ENCODE measurements around the gene TMIE.

DNA sequence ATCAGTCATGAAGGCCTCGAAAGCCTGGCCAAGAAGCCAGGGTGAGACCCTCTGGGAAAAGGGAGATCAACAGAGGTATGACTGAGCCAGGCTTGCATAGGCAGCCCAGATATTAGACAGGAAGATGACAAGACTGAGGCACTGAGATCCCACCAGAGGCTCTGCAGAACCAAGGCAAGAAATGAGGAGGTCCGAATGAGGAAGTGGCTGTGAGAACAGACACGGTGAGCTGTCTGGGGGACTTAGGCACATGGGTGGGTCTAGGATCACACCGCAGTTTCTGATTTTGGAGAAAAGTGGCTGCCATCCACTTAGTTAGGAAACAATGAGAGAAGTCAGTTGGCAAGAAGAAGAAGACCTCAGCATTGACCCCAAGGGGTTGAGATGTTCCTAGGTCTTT is 47.9 kb downstream of the TMIE start:
- TF ChIP-seq NBN (IDR thresholded peaks at IDR 0.05) (no peak), PML (IDR thresholded peaks at IDR 0.05; ENCODE audit: low read length) (no peak), YY1 (IDR thresholded peaks at IDR 0.05; ENCODE audit: low read depth, low read length) (no peak), SMC3 (IDR thresholded peaks at IDR 0.05; ENCODE audit: borderline replicate concordance, low read length) (no peak), POLR2AphosphoS2 (IDR thresholded peaks at IDR 0.05; ENCODE audit: low read depth, low read length) (no peak)
- TF ChIP-seq, protein P1, sequence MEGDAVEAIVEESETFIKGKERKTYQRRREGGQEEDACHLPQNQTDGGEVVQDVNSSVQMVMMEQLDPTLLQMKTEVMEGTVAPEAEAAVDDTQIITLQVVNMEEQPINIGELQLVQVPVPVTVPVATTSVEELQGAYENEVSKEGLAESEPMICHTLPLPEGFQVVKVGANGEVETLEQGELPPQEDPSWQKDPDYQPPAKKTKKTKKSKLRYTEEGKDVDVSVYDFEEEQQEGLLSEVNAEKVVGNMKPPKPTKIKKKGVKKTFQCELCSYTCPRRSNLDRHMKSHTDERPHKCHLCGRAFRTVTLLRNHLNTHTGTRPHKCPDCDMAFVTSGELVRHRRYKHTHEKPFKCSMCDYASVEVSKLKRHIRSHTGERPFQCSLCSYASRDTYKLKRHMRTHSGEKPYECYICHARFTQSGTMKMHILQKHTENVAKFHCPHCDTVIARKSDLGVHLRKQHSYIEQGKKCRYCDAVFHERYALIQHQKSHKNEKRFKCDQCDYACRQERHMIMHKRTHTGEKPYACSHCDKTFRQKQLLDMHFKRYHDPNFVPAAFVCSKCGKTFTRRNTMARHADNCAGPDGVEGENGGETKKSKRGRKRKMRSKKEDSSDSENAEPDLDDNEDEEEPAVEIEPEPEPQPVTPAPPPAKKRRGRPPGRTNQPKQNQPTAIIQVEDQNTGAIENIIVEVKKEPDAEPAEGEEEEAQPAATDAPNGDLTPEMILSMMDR (IDR thresholded peaks at IDR 0.05 in 2 of 3, conservative IDR thresholded peaks at IDR 0.05 in 1 of 3; ENCODE audit: control insufficient read depth in 2 of 3, extremely low read depth in 1 of 3, insufficient read depth in 1 of 3, low read depth in 3 of 3, low read length in 3 of 3), result no peak
- TF ChIP-seq, protein P2, sequence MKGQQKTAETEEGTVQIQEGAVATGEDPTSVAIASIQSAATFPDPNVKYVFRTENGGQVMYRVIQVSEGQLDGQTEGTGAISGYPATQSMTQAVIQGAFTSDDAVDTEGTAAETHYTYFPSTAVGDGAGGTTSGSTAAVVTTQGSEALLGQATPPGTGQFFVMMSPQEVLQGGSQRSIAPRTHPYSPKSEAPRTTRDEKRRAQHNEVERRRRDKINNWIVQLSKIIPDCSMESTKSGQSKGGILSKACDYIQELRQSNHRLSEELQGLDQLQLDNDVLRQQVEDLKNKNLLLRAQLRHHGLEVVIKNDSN (IDR thresholded peaks at IDR 0.05; ENCODE audit: borderline replicate concordance, extremely low read length, insufficient read depth, low read depth, low read length), result no peak
- TF ChIP-seq, protein P3, sequence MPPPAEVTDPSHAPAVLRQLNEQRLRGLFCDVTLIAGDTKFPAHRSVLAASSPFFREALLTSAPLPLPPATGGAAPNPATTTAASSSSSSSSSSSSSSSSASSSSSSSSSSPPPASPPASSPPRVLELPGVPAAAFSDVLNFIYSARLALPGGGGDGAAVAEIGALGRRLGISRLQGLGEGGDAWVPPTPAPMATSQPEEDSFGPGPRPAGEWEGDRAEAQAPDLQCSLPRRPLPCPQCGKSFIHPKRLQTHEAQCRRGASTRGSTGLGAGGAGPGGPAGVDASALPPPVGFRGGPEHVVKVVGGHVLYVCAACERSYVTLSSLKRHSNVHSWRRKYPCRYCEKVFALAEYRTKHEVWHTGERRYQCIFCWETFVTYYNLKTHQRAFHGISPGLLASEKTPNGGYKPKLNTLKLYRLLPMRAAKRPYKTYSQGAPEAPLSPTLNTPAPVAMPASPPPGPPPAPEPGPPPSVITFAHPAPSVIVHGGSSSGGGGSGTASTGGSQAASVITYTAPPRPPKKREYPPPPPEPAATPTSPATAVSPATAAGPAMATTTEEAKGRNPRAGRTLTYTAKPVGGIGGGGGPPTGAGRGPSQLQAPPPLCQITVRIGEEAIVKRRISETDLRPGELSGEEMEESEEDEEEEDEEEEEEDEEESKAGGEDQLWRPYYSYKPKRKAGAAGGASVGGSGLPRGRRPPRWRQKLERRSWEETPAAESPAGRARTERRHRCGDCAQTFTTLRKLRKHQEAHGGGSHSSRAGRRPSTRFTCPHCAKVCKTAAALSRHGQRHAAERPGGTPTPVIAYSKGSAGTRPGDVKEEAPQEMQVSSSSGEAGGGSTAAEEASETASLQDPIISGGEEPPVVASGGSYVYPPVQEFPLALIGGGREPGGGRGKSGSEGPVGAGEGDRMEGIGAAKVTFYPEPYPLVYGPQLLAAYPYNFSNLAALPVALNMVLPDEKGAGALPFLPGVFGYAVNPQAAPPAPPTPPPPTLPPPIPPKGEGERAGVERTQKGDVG (CRISPR knock-in tag; IDR thresholded peaks at IDR 0.05), result no peak

Measured in GM12878 (cell line).